ENCODE measurements around the gene CDH11.

Gene CDH11

GRCh38 chr16:65041667-65042066 lies 80.2 kb downstream of the CDH11 start:
- in situ Hi-C loops (cut with MboI; ENCODE audit: low sequenced_read_pairs) = no loop called here

DNA sequence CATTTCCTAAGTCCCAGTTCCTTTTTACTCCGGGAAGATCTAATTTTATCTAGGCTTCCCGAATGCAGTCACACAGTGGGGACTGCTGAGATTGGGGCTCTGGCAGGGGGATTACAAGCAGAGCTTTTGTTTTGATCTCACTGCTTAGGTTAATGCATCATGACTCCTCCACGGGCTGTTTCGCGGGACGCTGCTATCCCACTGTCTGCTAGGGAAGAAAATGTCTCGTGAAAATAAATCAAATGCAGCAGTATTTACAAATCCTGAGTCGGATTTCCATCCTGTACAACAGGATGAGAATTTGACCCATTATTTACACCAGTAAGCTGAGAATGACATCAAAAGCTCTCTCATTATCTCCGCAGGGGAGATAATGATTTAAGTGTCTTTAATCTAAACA lies 83.8 kb downstream of the CDH11 start:
- in situ Hi-C loops (cut with MboI; ENCODE audit: low sequenced_read_pairs) = no loop called here

GRCh38 chr16:65037556-65037955 lies 84.3 kb downstream of the CDH11 start:
- in situ Hi-C loops (cut with MboI; ENCODE audit: low sequenced_read_pairs) = no loop called here

DNA sequence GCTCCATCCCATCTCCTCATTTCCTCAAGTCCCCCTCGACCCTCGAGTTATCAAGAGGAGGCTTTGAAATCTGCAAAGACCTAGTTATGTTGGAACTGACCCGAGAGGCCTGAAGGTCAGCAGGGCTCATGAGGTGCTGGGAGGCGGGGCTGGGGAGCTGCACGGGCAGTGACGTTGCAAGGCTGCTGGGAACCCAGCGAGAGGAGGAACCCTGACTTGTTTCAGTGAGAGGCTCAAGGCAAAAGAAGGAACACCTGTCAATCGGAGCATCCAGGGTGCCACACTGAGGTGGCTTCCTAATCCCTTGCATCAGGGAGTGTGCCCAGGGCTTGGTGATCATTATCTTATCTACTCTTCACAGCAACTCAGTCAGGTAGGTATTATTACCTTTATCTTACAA lies 86.9 kb downstream of the CDH11 start:
- in situ Hi-C loops (cut with MboI; ENCODE audit: low sequenced_read_pairs) = no loop called here

- in situ Hi-C loops (cut with MboI; ENCODE audit: low sequenced_read_pairs) = no loop called here
These were observed 89.5 kb downstream of the CDH11 start for GRCh38 chr16:65032387-65032786.

GRCh38 chr16:65024767-65025178 lies 97.1 kb downstream of the CDH11 start:
- in situ Hi-C loops (cut with MboI; ENCODE audit: low sequenced_read_pairs) = no loop called here

GRCh38 chr16:65023802-65024201 lies 98.1 kb downstream of the CDH11 start:
- in situ Hi-C loops (cut with MboI; ENCODE audit: low sequenced_read_pairs) = no loop called here

DNA sequence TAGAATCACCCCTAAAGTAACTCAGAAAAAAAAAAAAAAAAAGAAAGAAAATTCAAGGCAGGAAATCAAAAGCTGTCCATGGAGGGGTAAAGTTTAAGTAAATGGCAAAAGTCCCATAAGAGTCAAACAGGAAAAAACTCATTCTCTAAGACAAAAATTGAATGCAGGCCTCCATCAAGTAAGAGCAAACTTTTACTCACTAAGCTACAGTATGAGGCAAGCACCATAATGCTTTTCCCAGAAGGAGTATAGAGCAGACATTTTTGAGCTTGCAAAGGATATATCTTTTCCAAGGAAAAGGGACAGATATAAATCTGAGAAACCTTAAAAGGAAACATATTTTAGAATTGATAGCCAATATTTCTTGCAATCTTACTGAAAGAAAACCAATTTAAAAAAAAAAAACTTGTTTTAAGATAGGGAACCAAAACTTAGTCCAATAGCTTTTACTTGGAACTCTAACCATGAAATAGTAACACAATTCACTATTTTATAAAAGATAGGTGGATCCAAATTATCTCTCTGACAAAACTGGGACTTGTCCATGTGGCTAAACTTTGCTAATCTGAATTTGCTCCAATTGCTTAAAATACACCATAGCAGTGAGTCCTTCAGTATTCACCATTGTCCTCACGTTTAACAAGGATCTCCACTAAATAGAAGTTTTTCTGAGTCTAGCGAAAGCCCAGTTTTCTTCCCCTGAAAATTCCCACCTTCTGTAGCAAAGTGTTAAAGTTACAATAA lies 99.8 kb downstream of the CDH11 start:
- in situ Hi-C loops (cut with MboI; ENCODE audit: low sequenced_read_pairs) = no loop called here

- in situ Hi-C loops (cut with MboI; ENCODE audit: low sequenced_read_pairs) = no loop called here
These were observed 105.1 kb downstream of the CDH11 start for GRCh38 chr16:65016754-65017153.

GRCh38 chr16:65015599-65015998 lies 106.3 kb downstream of the CDH11 start:
- in situ Hi-C loops (cut with MboI; ENCODE audit: low sequenced_read_pairs) = no loop called here

GRCh38 chr16:65012357-65012756 lies 109.5 kb downstream of the CDH11 start:
- in situ Hi-C loops (cut with MboI; ENCODE audit: low sequenced_read_pairs) = no loop called here

- in situ Hi-C loops (cut with MboI; ENCODE audit: low sequenced_read_pairs) = no loop called here
These were observed 111.7 kb downstream of the CDH11 start for GRCh38 chr16:65010125-65010524.

DNA sequence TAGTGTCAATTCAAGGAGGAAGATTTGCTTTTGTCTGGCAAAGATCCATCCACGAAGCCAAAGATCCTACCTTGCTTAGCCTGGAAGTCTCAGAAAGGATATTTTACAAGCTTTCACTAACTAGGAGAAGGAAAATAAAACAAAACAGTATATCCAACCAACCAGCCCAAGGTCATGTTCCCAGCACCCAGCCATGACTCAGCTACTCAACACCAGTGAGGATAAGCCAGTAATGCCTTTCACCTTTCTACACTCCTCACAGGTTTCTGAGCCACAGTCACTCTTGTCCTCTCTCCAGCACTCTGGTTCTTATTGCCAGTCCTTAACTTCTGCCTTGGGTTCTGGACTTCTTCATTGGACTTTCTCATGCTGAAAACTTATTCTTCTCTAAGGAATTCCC lies 116.2 kb downstream of the CDH11 start:
- in situ Hi-C loops (cut with MboI; ENCODE audit: low sequenced_read_pairs) = no loop called here

GRCh38 chr16:65004570-65004969 lies 117.3 kb downstream of the CDH11 start:
- in situ Hi-C loops (cut with MboI; ENCODE audit: low sequenced_read_pairs) = no loop called here

DNA sequence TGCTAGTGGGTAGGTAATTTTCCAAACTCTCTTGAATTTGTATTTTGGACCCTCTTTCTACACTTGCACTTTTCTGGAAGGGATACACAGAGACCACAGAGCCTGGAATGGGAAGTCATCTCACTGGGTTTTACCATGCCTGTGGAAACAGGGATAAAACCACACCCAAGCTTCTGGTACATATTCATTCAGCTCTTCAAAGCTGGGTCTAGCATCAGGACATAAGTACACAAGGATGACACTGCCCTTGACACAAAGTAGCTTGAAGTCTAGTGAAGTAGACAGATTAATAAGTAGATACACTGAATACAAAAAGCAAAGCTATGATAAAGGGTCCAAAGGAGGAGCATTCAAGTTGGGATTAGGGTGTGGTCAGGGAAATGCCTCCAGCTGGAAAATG lies 118.2 kb downstream of the CDH11 start:
- in situ Hi-C loops (cut with MboI; ENCODE audit: low sequenced_read_pairs) = no loop called here

DNA sequence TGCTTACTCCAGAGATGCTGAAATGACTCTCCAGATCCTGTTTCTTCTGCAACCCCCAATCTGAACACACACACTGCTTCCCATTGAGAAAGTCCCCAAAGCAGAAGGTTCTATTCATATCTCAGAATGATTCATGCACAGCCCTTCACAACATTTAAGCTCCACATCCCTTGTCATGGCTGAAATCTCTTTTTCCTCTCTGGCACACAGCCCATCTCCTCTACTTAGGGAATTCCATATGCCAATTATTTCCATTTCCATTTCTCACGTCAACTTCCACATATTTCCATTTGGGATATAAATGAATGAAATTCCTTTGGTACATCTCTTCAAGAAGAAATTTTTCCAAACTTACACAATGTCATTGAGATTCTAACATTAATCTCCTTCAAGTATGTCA lies 119.6 kb downstream of the CDH11 start:
- in situ Hi-C loops (cut with MboI; ENCODE audit: low sequenced_read_pairs) = no loop called here

DNA sequence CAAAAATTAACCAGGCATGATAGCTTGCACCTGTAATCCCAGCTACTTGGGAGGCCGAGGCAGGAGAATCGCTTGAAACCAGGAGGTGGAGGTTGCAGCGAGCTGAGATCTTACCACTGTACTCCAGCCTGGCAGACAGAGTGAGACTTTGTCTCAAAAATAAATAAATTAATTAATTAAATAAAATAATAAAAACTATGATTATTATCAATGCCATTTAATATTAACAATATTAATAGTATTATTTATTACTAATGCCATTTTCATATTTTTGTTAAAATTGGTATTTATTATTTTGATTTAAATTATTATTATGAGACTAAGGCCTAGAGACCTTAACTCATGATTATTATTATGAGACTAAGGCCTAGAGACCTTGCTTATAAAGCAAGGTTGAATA lies 121.2 kb downstream of the CDH11 start:
- in situ Hi-C loops (cut with MboI; ENCODE audit: low sequenced_read_pairs) = no loop called here

GRCh38 chr16:64997751-64998150 lies 124.1 kb downstream of the CDH11 start:
- in situ Hi-C loops (cut with MboI; ENCODE audit: low sequenced_read_pairs) = no loop called here

DNA sequence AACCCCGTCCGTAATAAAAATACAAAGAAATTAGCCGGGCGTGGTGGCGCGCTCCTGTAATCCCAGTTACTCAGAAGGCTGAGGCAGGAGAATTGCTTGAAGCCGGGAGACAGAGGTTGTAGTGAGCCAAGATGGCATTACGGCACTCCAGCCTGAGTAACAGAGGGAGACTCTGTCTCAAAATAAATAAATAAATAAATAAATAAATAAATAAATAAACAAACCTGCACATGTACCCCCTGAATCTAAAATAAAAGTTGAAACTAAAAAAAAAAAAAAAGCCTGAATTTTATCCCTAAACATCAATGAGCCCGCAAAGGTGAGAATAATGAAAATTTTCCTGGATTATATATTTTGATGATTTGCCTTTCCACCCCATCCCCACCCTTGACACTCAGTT lies 124.7 kb downstream of the CDH11 start:
- in situ Hi-C loops (cut with MboI; ENCODE audit: low sequenced_read_pairs) = no loop called here

DNA sequence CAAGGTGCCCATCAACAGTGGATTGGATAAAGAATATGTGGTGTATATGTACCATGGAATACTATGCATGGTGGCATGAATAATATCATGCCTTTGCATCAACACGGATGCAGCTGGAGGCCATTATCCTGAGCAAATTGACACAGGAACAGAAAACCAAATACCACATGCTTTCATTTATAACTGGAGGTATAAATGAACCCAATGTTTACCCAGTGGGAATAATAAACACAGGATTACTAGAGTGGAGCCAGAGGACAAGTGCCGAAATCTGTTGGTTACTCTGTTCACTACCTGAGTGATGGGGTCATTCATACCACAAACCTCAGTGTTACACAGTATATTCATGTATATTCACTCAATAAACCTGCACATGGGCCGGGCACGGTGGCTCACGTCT lies 125.2 kb downstream of the CDH11 start:
- in situ Hi-C loops (cut with MboI; ENCODE audit: low sequenced_read_pairs) = no loop called here

- in situ Hi-C loops (cut with MboI; ENCODE audit: low sequenced_read_pairs) = no loop called here
These were observed 128.4 kb downstream of the CDH11 start for GRCh38 chr16:64993464-64993863.

DNA sequence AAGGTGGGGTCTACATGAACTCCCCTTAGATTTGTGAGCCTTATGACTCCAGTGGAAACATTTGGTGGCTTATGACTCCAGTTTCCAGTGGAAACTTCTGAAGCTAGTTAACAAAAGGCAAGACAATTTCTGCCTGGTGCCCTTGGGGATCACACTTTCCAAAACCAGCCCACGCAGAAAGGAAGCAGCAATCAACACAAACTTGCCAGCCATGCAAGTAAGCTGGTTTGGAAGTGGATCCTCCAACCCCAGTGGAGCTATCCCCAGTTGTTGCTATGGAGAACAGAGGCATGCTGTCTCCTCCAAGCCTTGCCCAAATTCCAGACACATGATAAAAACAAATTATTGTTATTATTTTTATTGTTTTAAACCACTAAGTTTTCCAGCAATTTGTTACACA lies 130.9 kb downstream of the CDH11 start:
- in situ Hi-C loops (cut with MboI; ENCODE audit: low sequenced_read_pairs) = no loop called here

DNA sequence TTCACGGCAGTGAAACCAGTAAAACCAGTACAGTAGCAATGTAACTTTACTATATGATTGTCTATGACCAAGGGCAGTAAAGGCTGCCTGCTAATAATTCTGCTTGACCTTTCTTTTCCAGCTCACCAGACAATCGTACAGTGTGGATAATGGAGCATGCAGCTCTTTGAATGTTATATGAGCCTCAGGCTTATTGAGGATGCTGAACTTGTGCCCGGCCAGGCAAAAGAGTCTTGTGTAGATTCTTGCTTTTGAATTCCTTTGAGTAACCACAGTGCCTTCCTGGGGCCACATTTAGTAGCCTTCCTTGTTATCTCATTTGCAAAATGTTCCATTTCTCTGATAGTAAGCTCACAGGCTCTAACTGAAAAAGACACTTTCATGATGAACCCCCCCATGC lies 131.8 kb downstream of the CDH11 start:
- in situ Hi-C loops (cut with MboI; ENCODE audit: low sequenced_read_pairs) = no loop called here

All from hTERT RPE-1 (cell line).